Measurements from ENCODE around the gene ARHGAP20.
A peak's percentile ranks its signal among the peaks of the same experiment; 100 is the strongest.

ARHGAP20 gene

DNA sequence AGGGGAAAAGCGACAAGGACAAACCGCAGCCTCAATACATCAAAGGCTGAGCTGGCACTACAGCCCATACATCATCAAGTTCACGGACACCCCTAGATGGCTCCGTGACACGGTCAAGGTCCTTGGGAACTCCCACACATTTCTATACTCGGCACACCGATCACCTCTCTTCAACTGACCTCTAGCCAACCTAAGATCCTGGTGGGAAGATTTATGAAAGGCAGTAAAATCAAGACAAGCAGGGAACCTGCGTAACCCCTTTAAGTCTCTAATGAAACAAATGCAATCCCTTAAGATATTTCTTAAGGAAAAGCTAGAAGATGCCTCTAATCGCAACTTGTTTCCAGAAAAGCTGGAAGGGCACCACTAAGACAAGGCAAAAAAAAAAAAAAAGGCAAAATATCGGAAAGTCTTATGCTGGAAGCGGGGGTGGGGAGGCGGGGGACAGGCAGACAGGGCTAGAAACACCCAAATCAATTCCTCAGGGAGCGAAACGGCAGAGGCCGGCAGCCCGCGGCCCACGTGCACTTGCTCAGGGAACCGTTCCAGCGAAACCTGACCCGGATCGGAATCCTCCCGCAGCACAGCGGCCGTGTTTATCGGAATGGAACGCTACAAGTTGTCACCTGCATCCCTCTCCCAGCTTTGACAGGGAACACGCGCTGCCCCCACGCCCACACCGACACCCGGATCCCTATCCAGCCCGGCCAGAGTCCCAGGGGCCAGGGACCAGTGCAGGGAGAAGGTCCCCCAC, 1.4 kb downstream of the ARHGAP20 start (continued):
- TF ChIP-seq, protein P1, sequence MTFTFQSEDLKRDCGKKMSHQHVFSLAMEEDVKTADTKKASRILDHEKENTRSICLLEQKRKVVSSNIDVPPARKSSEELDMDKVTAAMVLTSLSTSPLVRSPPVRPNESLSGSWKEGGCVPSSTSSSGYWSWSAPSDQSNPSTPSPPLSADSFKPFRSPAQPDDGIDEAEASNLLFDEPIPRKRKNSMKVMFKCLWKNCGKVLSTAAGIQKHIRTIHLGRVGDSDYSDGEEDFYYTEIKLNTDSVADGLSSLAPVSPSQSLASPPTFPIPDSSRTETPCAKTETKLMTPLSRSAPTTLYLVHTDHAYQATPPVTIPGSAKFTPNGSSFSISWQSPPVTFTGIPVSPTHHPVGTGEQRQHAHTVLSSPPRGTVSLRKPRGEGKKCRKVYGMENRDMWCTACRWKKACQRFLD (tag by site-specific recombination; IDR thresholded peaks at IDR 0.05): no peak
- TF ChIP-seq, protein P2, sequence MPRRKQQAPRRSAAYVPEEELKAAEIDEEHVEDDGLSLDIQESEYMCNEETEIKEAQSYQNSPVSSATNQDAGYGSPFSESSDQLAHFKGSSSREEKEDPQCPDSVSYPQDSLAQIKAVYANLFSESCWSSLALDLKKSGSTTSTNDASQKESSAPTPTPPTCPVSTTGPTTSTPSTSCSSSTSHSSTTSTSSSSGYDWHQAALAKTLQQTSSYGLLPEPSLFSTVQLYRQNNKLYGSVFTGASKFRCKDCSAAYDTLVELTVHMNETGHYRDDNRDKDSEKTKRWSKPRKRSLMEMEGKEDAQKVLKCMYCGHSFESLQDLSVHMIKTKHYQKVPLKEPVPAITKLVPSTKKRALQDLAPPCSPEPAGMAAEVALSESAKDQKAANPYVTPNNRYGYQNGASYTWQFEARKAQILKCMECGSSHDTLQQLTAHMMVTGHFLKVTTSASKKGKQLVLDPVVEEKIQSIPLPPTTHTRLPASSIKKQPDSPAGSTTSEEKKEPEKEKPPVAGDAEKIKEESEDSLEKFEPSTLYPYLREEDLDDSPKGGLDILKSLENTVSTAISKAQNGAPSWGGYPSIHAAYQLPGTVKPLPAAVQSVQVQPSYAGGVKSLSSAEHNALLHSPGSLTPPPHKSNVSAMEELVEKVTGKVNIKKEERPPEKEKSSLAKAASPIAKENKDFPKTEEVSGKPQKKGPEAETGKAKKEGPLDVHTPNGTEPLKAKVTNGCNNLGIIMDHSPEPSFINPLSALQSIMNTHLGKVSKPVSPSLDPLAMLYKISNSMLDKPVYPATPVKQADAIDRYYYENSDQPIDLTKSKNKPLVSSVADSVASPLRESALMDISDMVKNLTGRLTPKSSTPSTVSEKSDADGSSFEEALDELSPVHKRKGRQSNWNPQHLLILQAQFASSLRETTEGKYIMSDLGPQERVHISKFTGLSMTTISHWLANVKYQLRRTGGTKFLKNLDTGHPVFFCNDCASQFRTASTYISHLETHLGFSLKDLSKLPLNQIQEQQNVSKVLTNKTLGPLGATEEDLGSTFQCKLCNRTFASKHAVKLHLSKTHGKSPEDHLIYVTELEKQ (tag by site-specific recombination; IDR thresholded peaks at IDR 0.05; ENCODE audit: borderline replicate concordance): no peak; the same call in 1 of the 2 replicates
- peak; percentile 30; the same call in 1 of the 2 replicates for TF ChIP-seq ZEB2 (tag by site-specific recombination; IDR thresholded peaks at IDR 0.05)
- TF ChIP-seq ZNF114 (tag by site-specific recombination; IDR thresholded peaks at IDR 0.05): no peak
- TF ChIP-seq ZNF311 (tag by site-specific recombination; IDR thresholded peaks at IDR 0.05; ENCODE audit: borderline replicate concordance): no peak
- TF ChIP-seq, protein P3, sequence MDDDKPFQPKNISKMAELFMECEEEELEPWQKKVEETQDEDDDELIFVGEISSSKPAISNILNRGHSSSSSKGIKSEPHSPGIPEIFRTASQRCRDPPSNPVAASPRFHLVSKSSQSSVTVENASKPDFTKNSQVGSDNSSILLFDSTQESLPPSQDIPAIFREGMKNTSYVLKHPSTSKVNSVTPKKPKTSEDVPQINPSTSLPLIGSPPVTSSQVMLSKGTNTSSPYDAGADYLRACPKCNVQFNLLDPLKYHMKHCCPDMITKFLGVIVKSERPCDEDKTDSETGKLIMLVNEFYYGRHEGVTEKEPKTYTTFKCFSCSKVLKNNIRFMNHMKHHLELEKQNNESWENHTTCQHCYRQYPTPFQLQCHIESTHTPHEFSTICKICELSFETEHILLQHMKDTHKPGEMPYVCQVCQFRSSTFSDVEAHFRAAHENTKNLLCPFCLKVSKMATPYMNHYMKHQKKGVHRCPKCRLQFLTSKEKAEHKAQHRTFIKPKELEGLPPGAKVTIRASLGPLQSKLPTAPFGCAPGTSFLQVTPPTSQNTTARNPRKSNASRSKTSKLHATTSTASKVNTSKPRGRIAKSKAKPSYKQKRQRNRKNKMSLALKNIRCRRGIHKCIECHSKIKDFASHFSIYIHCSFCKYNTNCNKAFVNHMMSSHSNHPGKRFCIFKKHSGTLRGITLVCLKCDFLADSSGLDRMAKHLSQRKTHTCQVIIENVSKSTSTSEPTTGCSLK (tag by site-specific recombination; IDR thresholded peaks at IDR 0.05): no peak
- no peak for TF ChIP-seq ZNF571 (tag by site-specific recombination; IDR thresholded peaks at IDR 0.05)
- no peak for TF ChIP-seq BCL6B (tag by site-specific recombination; IDR thresholded peaks at IDR 0.05)
- no peak for TF ChIP-seq ZNF404 (tag by site-specific recombination; IDR thresholded peaks at IDR 0.05)
- TF ChIP-seq KLF1 (tag by site-specific recombination; IDR thresholded peaks at IDR 0.05): no peak
- TF ChIP-seq ZNF18 (tag by site-specific recombination; IDR thresholded peaks at IDR 0.05): no peak
- no peak for TF ChIP-seq ZNF660 (tag by site-specific recombination; IDR thresholded peaks at IDR 0.05)
- TF ChIP-seq ZNF121 (tag by site-specific recombination; IDR thresholded peaks at IDR 0.05): no peak
- no peak for TF ChIP-seq ZNF777 (tag by site-specific recombination; IDR thresholded peaks at IDR 0.05; ENCODE audit: borderline replicate concordance)
- no peak for TF ChIP-seq ZBTB1 (tag by site-specific recombination; IDR thresholded peaks at IDR 0.05)
- TF ChIP-seq ZNF423 (tag by site-specific recombination; IDR thresholded peaks at IDR 0.05): 0 out of 2 replicates have a peak, but pooled peaks have one; percentile 42
- TF ChIP-seq, protein P4, sequence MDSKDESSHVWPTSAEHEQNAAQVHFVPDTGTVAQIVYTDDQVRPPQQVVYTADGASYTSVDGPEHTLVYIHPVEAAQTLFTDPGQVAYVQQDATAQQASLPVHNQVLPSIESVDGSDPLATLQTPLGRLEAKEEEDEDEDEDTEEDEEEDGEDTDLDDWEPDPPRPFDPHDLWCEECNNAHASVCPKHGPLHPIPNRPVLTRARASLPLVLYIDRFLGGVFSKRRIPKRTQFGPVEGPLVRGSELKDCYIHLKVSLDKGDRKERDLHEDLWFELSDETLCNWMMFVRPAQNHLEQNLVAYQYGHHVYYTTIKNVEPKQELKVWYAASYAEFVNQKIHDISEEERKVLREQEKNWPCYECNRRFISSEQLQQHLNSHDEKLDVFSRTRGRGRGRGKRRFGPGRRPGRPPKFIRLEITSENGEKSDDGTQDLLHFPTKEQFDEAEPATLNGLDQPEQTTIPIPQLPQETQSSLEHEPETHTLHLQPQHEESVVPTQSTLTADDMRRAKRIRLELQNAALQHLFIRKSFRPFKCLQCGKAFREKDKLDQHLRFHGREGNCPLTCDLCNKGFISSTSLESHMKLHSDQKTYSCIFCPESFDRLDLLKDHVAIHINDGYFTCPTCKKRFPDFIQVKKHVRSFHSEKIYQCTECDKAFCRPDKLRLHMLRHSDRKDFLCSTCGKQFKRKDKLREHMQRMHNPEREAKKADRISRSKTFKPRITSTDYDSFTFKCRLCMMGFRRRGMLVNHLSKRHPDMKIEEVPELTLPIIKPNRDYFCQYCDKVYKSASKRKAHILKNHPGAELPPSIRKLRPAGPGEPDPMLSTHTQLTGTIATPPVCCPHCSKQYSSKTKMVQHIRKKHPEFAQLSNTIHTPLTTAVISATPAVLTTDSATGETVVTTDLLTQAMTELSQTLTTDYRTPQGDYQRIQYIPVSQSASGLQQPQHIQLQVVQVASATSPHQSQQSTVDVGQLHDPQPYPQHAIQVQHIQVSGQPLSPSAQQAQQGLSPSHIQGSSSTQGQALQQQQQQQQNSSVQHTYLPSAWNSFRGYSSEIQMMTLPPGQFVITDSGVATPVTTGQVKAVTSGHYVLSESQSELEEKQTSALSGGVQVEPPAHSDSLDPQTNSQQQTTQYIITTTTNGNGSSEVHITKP (tag by site-specific recombination; IDR thresholded peaks at IDR 0.05): peak; percentile 65; the same call in 1 of the 2 replicates
- no peak for TF ChIP-seq ZNF785 (tag by site-specific recombination; IDR thresholded peaks at IDR 0.05)
- no peak for TF ChIP-seq IKZF3 (tag by site-specific recombination; IDR thresholded peaks at IDR 0.05)
- TF ChIP-seq, protein P5, sequence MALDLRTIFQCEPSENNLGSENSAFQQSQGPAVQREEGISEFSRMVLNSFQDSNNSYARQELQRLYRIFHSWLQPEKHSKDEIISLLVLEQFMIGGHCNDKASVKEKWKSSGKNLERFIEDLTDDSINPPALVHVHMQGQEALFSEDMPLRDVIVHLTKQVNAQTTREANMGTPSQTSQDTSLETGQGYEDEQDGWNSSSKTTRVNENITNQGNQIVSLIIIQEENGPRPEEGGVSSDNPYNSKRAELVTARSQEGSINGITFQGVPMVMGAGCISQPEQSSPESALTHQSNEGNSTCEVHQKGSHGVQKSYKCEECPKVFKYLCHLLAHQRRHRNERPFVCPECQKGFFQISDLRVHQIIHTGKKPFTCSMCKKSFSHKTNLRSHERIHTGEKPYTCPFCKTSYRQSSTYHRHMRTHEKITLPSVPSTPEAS (tag by site-specific recombination; IDR thresholded peaks at IDR 0.05): no peak
- peak; percentile 85 for TF ChIP-seq SP7 (tag by site-specific recombination; IDR thresholded peaks at IDR 0.05)
- TF ChIP-seq ZNF140 (tag by site-specific recombination; IDR thresholded peaks at IDR 0.05): no peak
- TF ChIP-seq ZNF776 (tag by site-specific recombination; IDR thresholded peaks at IDR 0.05; ENCODE audit: borderline replicate concordance): no peak
- no peak for TF ChIP-seq ZNF610 (tag by site-specific recombination; IDR thresholded peaks at IDR 0.05; ENCODE audit: borderline replicate concordance)
- no peak for TF ChIP-seq ZNF530 (tag by site-specific recombination; IDR thresholded peaks at IDR 0.05; ENCODE audit: low read depth)
